WI38 (cell line): ENCODE results near the gene MMAA.
"Not testable (repeated sequence)": the region's sequence is repeated elsewhere in the genome, so short reads cannot be mapped to it uniquely, and the experiment has no call there.

ENCODE experiments used
- H3K4me3 ChIP-seq: 2 replicates; pipeline ENCODE4 v1.5.1; 2011; ENCODE audit warnings: low read depth, mild to moderate bottlenecking, control low read depth, low read length
- CTCF ChIP-seq: IDR thresholded peaks from 2 replicates; pipeline ENCODE4 v1.5.1; 2012; ENCODE audit warnings: low read depth, mild to moderate bottlenecking, control low read depth, low read length

The MMAA gene

GRCh38 chr4:145690610-145691009, 71.4 kb downstream of the MMAA start:
- H3K4me3 ChIP-seq: no peak overlapping the region
- TF ChIP-seq CTCF: no peak

- not testable (repeated sequence) for H3K4me3 ChIP-seq
These were observed 72.2 kb downstream of the MMAA start for GRCh38 chr4:145691416-145691815.

- TF ChIP-seq CTCF: no peak
- H3K4me3 ChIP-seq: no peak overlapping the region
These were observed 75.7 kb downstream of the MMAA start for GRCh38 chr4:145694929-145695328.

GRCh38 chr4:145697332-145697731, 78.1 kb downstream of the MMAA start:
- no peak for TF ChIP-seq CTCF
- no peak overlapping the region for H3K4me3 ChIP-seq

GRCh38 chr4:145698507-145698906, 79.3 kb downstream of the MMAA start:
- no peak overlapping the region for H3K4me3 ChIP-seq
- TF ChIP-seq CTCF: no peak

GRCh38 chr4:145703850-145704497, 84.8 kb downstream of the MMAA start:
- no peak overlapping the region for H3K4me3 ChIP-seq
- TF ChIP-seq CTCF: no peak

GRCh38 chr4:145709336-145709735, 90.2 kb downstream of the MMAA start:
- no peak overlapping the region for H3K4me3 ChIP-seq
- no peak for TF ChIP-seq CTCF
